Neural cell (in vitro differentiated cells): ENCODE results near the gene CSNK2B. TPM values are rescaled to one million over a fixed set of nuclear protein-coding genes. Genes with fewer than 3 reads are reported as not detected.

Source experiments
- H2AFZ ChIP-seq: fragments of 200-600, 300-800 bp; sonication (generic), shearing (Covaris generic); 2 replicates; pipeline ENCODE4 v1.6.0; 2014; ENCODE audit warnings: low read depth, mild to moderate bottlenecking, antibody characterized with exemption, low read length, moderate library complexity
- H3F3A ChIP-seq: fragments of 200-600 bp; shearing (Covaris generic); 2 replicates; pipeline ENCODE4 v1.6.1; 2016; ENCODE audit warnings: mild to moderate bottlenecking, moderate library complexity, mixed read lengths, antibody characterized with exemption, low read length; ENCODE audit not compliant: insufficient read depth, poor library complexity, severe bottlenecking
- H3K27ac ChIP-seq: fragments of 200-600, 300-800 bp; sonication (generic), shearing (Covaris generic); 2 replicates; pipeline ENCODE4 v1.5.1; 2014; ENCODE audit warnings: mild to moderate bottlenecking, low read length, moderate library complexity
- H3K27me3 ChIP-seq: fragments of 300-800, 200-600 bp; sonication (generic), shearing (Covaris generic); 2 replicates; pipeline ENCODE4 v1.6.0; 2014; ENCODE audit warnings: mild to moderate bottlenecking, low read depth, low read length, moderate library complexity; ENCODE audit not compliant: insufficient read depth
- H3K36me3 ChIP-seq: fragments of 300-800, 200-600 bp; sonication (generic), shearing (Covaris generic); 2 replicates; pipeline ENCODE4 v1.5.1; 2014; ENCODE audit warnings: mild to moderate bottlenecking, antibody characterized with exemption, low read length, moderate library complexity; ENCODE audit not compliant: insufficient read depth
- H3K4me2 ChIP-seq: fragments of 300-800, 200-600 bp; sonication (generic), shearing (Covaris generic); 2 replicates; pipeline ENCODE4 v1.6.0; 2014; ENCODE audit warnings: mild to moderate bottlenecking, low read length
- H3K4me3 ChIP-seq: fragments of 300-800, 200-600 bp; sonication (generic), shearing (Covaris generic); 2 replicates; pipeline ENCODE4 v1.5.1; 2014; ENCODE audit warnings: mild to moderate bottlenecking, low read length, moderate library complexity
- H3K79me2 ChIP-seq: fragments of 200-600 bp; shearing (Covaris generic); replicated peaks from 2 replicates; pipeline ENCODE4 v1.6.0; 2014; ENCODE audit warnings: mild to moderate bottlenecking, low read length, moderate library complexity; ENCODE audit not compliant: insufficient read depth
- H3K9ac ChIP-seq: fragments of 300-800, 200-600 bp; sonication (generic), shearing (Covaris generic); 2 replicates; pipeline ENCODE4 v1.6.1; 2016; ENCODE audit warnings: mild to moderate bottlenecking, low read length, mixed read lengths
- H3K9me2 ChIP-seq: fragments of 200-600 bp; shearing (Covaris generic); 2 replicates; pipeline ENCODE4 v1.6.1; 2016; ENCODE audit warnings: mild to moderate bottlenecking, low read length, mixed read lengths; ENCODE audit not compliant: insufficient read depth
- H3K9me3 ChIP-seq: fragments of 200-600, 300-800 bp; sonication (generic), shearing (Covaris generic); 2 replicates; pipeline ENCODE4 v1.6.1; 2016; ENCODE audit warnings: mild to moderate bottlenecking, mixed run types, low read length, moderate library complexity, mixed read lengths
- H4K20me1 ChIP-seq: fragments of 200-600 bp; shearing (Covaris generic); 2 replicates; pipeline ENCODE4 v1.6.1; 2016; ENCODE audit warnings: mild to moderate bottlenecking, mixed run types; ENCODE audit not compliant: insufficient read depth
- CTCF ChIP-seq: fragments of 450-650 bp; IDR thresholded peaks from 2 replicates; pipeline ENCODE4 v1.5.1; 2014; ENCODE audit warnings: antibody characterized with exemption, mild to moderate bottlenecking, moderate library complexity; ENCODE audit not compliant: poor library complexity, severe bottlenecking
- EP300 ChIP-seq: fragments of 450-650 bp; conservative IDR thresholded peaks from 2 replicates; pipeline ENCODE4 v1.6.1; 2014; ENCODE audit warnings: antibody characterized with exemption, mild to moderate bottlenecking, moderate library complexity; ENCODE audit not compliant: poor library complexity, severe bottlenecking
- EZH2 ChIP-seq: fragments of 200-600, 300-800 bp; shearing (Covaris generic), sonication (generic); IDR thresholded peaks from 2 replicates; pipeline ENCODE4 v1.6.1; 2014; ENCODE audit warnings: antibody characterized with exemption, low read length, borderline replicate concordance, mild to moderate bottlenecking; ENCODE audit not compliant: insufficient read depth, poor library complexity, severe bottlenecking
- MXI1 ChIP-seq: fragments of 450-650 bp; conservative IDR thresholded peaks from 2 replicates; pipeline ENCODE4 v1.6.1; 2014; ENCODE audit warnings: antibody characterized with exemption, mild to moderate bottlenecking; ENCODE audit not compliant: poor library complexity, severe bottlenecking
- POLR2AphosphoS5 ChIP-seq: IDR thresholded peaks from 2 replicates; pipeline ENCODE4 v1.6.1; 2012
- RAD21 ChIP-seq: fragments of 450-650 bp; conservative IDR thresholded peaks from 2 replicates; pipeline ENCODE4 v1.6.1; 2014; ENCODE audit warnings: antibody characterized with exemption, mild to moderate bottlenecking, moderate library complexity
- REST ChIP-seq: IDR thresholded peaks from 2 replicates; pipeline ENCODE4 v1.6.1; 2012; ENCODE audit warnings: borderline replicate concordance
- SMC3 ChIP-seq: fragments of 450-650 bp; conservative IDR thresholded peaks from 2 replicates; pipeline ENCODE4 v1.6.1; 2014; ENCODE audit warnings: antibody characterized with exemption, mild to moderate bottlenecking, moderate library complexity; ENCODE audit not compliant: poor library complexity
- TAF1 ChIP-seq: IDR thresholded peaks from 2 replicates; pipeline ENCODE4 v1.6.1; 2012; ENCODE audit warnings: low read depth
- polyA plus RNA-seq: library from polyadenylated mRNA; depleted of rRNA; stranded (reverse); fragments of >200 nt; gene quantifications from 2 replicates; pipeline ENCODE4 v1.2.3, GENCODE V29; 2014

The CSNK2B gene
- polyA plus RNA-seq, 1 donor from 2014 or later = 135 TPM

GRCh38 chr6:31669676-31670075 lies 3.8 kb downstream of the CSNK2B start, which contains the start of gene LY6G5B:
LY6G5B (plus strand) TSS chr6:31669976; CDS start chr6:31670951, 975 bp downstream.
- no peak for TF ChIP-seq POLR2AphosphoS5
- TF ChIP-seq CTCF = no peak
- no peak for TF ChIP-seq MXI1
- TF ChIP-seq REST = no peak
- H3K9ac ChIP-seq = no peak within 1 kb of the TSS
- H2AFZ ChIP-seq = no peak within 1 kb of the TSS
- H3K79me2 ChIP-seq = peaks cover 11% of the 10 kb centered on the region
- H4K20me1 ChIP-seq = no peaks in the 10 kb centered on the region
- H3K4me2 ChIP-seq = no peak within 1 kb of the TSS
- H3K36me3 ChIP-seq = no peaks in the 10 kb centered on the region
- no peak within 1 kb of the TSS for H3K27ac ChIP-seq
- no peak within 1 kb of the TSS for H3K4me3 ChIP-seq
- no peaks in the 10 kb centered on the region for H3K9me2 ChIP-seq
- H3K9me3 ChIP-seq = no peaks in the 10 kb centered on the region
- no peaks in the 10 kb centered on the region for H3K27me3 ChIP-seq
- H3F3A ChIP-seq = no peaks in the 10 kb centered on the region

GRCh38 chr6:31676322-31676903 lies 10.5 kb downstream of the CSNK2B start:
- no peaks in the 10 kb centered on the region for H3K79me2 ChIP-seq
- H4K20me1 ChIP-seq = no peaks in the 10 kb centered on the region
- no peak overlapping the region for H2AFZ ChIP-seq
- H3K4me3 ChIP-seq = no peak overlapping the region
- H3K36me3 ChIP-seq = no peaks in the 10 kb centered on the region
- no peaks in the 10 kb centered on the region for H3K27me3 ChIP-seq
- no peak overlapping the region for H3K4me2 ChIP-seq
- H3K9me3 ChIP-seq = no peaks in the 10 kb centered on the region
- H3K27ac ChIP-seq = no peak overlapping the region
- H3K9me2 ChIP-seq = no peaks in the 10 kb centered on the region
- no peak for TF ChIP-seq MXI1
- no peak for TF ChIP-seq EZH2
- no peak for TF ChIP-seq TAF1
- TF ChIP-seq POLR2AphosphoS5 = no peak
- TF ChIP-seq RAD21 = no peak
- no peak for TF ChIP-seq REST
- no peak for TF ChIP-seq SMC3
- no peak for TF ChIP-seq EP300
- TF ChIP-seq CTCF = no peak
- H3K9ac ChIP-seq = no peak overlapping the region
- no peaks in the 10 kb centered on the region for H3F3A ChIP-seq
